A549 (cell line): ENCODE results near the gene HCRTR1. TPM values are rescaled to one million over a fixed set of nuclear protein-coding genes. Genes with fewer than 3 reads are reported as not detected.

Source experiments
- ATAC-seq, 2 experiments: fragments of 200-7000 bp in 1 of 2; fragments of >200 bp in 1 of 2; cut with Nextera tagmentation in 1 of 2; cut with Tn5 transposase in 1 of 2; 3 replicates each; pipeline versions ENCODE4 v1.8.0 to v1.9.1; 2018 to 2020; ENCODE audit warnings: mild to moderate bottlenecking in 1 of 2, moderate library complexity in 1 of 2
- CTCF ChIA-PET: fragments of 300-600 bp; sonication (Branson Sonifier 250); formaldehyde crosslinking; extraction: SDS; loops from one replicate; lab custom pipeline; 2021; ENCODE audit warnings: antibody characterized with exemption, inconsistent platforms; lab: Yijun Ruan, JAX
- POLR2A ChIA-PET: fragments of 350-600 bp; formaldehyde crosslinking; extraction: SDS; loops from one replicate; lab custom pipeline; 2021; ENCODE audit warnings: antibody characterized with exemption, inconsistent platforms; lab: Yijun Ruan, JAX
- DNase-seq, 2 experiments: peaks; one replicate each; pipeline versions ENCODE4 v3.0.0 to v3.0.0-alpha.2; 2011 to 2016; ENCODE audit warnings: low read depth in 1 of 2, low spot score in 1 of 2
- FAIRE-seq: peaks from 2 replicates; lab custom pipeline; 2011; peaks lifted over from hg19 to GRCh38; lab: Jason Lieb, UNC
- H3K27ac ChIP-seq, 2 experiments: fragments of >200 bp; sonication (Bioruptor Twin); formaldehyde crosslinking; 3 replicates each; pipeline ENCODE4 v1.5.1; 2016 to 2017
- H3K4me1 ChIP-seq: fragments of >200 bp; sonication (Bioruptor Twin); formaldehyde crosslinking; 3 replicates; pipeline ENCODE4 v1.6.1; 2016
- H3K4me2 ChIP-seq: fragments of >200 bp; sonication (Bioruptor Twin); formaldehyde crosslinking; 3 replicates; pipeline ENCODE4 v1.6.1; 2016
- H3K4me3 ChIP-seq: fragments of >200 bp; sonication (Bioruptor Twin); formaldehyde crosslinking; 3 replicates; pipeline ENCODE4 v1.5.1; 2016
- H3K9me3 ChIP-seq: fragments of >200 bp; sonication (Bioruptor Twin); formaldehyde crosslinking; 3 replicates; pipeline ENCODE4 v1.6.1; 2016
- BHLHE40 ChIP-seq: IDR thresholded peaks from 2 replicates; pipeline ENCODE4 v1.6.1; 2012; ENCODE audit warnings: low read depth, low read length, inconsistent platforms
- CBX8 ChIP-seq: fragments of 200-600 bp; sonication (generic); IDR thresholded peaks from 2 replicates; pipeline ENCODE4 v1.6.1; 2016
- CTCF ChIP-seq: fragments of >200 bp; sonication (Bioruptor Twin); formaldehyde crosslinking; IDR thresholded peaks from 3 replicates; pipeline ENCODE4 v1.5.1; 2016
- E2F6 ChIP-seq: IDR thresholded peaks from 2 replicates; pipeline ENCODE4 v1.6.1; 2012; ENCODE audit warnings: low read depth, borderline replicate concordance
- EHMT2 ChIP-seq: fragments of 200-600 bp; sonication (generic); IDR thresholded peaks from 2 replicates; pipeline ENCODE4 v1.6.1; 2016; ENCODE audit warnings: antibody characterized with exemption, low read depth, mild to moderate bottlenecking, moderate library complexity
- ELK1 ChIP-seq: fragments of 150-350 bp; IDR thresholded peaks from 2 replicates; pipeline ENCODE4 v1.6.1; 2014; ENCODE audit warnings: low read depth, mild to moderate bottlenecking, low read length
- GATA3 ChIP-seq: IDR thresholded peaks from 2 replicates; pipeline ENCODE4 v1.6.1; 2012; ENCODE audit warnings: borderline replicate concordance
- HOXB5 ChIP-seq: fragments of 250-450 bp; sonication (Bioruptor Pico); IDR thresholded peaks from 2 replicates; pipeline ENCODE4 v1.5.0; 2020; ENCODE audit warnings: mild to moderate bottlenecking, moderate library complexity
- JUN ChIP-seq, 2 experiments: fragments of >200 bp; sonication (Bioruptor Twin); formaldehyde crosslinking; IDR thresholded peaks; 2 replicates in 1 of 2; 3 replicates in 1 of 2; pipeline ENCODE4 v1.6.1; 2016 to 2017
- JUNB ChIP-seq: fragments of >200 bp; sonication (Bioruptor Twin); formaldehyde crosslinking; IDR thresholded peaks from 2 replicates; pipeline ENCODE4 v1.6.1; 2016
- MAFK ChIP-seq: fragments of 450-650 bp; IDR thresholded peaks from 2 replicates; pipeline ENCODE4 v1.6.1; 2014; ENCODE audit not compliant: partially characterized antibody
- MAX ChIP-seq: IDR thresholded peaks from 2 replicates; pipeline ENCODE4 v1.6.1; 2012
- MAZ ChIP-seq: fragments of 150-350 bp; IDR thresholded peaks from 2 replicates; pipeline ENCODE4 v1.6.1; 2014; ENCODE audit warnings: antibody characterized with exemption, low read depth, low read length, borderline replicate concordance
- NPAS2 ChIP-seq: fragments of 250-450 bp; sonication (Bioruptor Pico); IDR thresholded peaks from 2 replicates; pipeline ENCODE4 v1.8.0; 2022; ENCODE audit warnings: mild to moderate bottlenecking, moderate library complexity, borderline replicate concordance
- PHF8 ChIP-seq: fragments of 200-600 bp; sonication (generic); IDR thresholded peaks from 2 replicates; pipeline ENCODE4 v1.6.1; 2016; ENCODE audit warnings: low read depth, mild to moderate bottlenecking, antibody characterized with exemption, moderate library complexity, borderline replicate concordance
- POLR2AphosphoS2 ChIP-seq: conservative IDR thresholded peaks from 2 replicates; pipeline ENCODE4 v1.6.1; 2012; ENCODE audit warnings: low read length, improper control_type of control experiment, inconsistent platforms
- RARB ChIP-seq: fragments of 250-450 bp; sonication (Bioruptor Pico); IDR thresholded peaks from 2 replicates; pipeline ENCODE4 v1.8.0; 2021; ENCODE audit warnings: mild to moderate bottlenecking, moderate library complexity
- RCOR1 ChIP-seq: fragments of 150-350 bp; IDR thresholded peaks from 2 replicates; pipeline ENCODE4 v1.6.1; 2014; ENCODE audit warnings: antibody characterized with exemption, low read length, low read depth
- RNF2 ChIP-seq: fragments of 200-600 bp; sonication (generic); IDR thresholded peaks from 2 replicates; pipeline ENCODE4 v1.6.1; 2016; ENCODE audit warnings: low read depth, mild to moderate bottlenecking, antibody characterized with exemption, moderate library complexity, borderline replicate concordance
- SMC3 ChIP-seq: fragments of >200 bp; sonication (Bioruptor Twin); formaldehyde crosslinking; IDR thresholded peaks from 3 replicates; pipeline ENCODE4 v1.6.1; 2018; ENCODE audit warnings: inconsistent platforms
- SREBF2 ChIP-seq: fragments of 450-650 bp; IDR thresholded peaks from 2 replicates; pipeline ENCODE4 v1.6.1; 2014; ENCODE audit warnings: mild to moderate bottlenecking, moderate library complexity
- USF2 ChIP-seq: fragments of 450-650 bp; IDR thresholded peaks from 2 replicates; pipeline ENCODE4 v1.6.1; 2014; ENCODE audit warnings: antibody characterized with exemption
- ZNF302 ChIP-seq: fragments of 250-450 bp; sonication (Bioruptor Pico); IDR thresholded peaks from 2 replicates; pipeline ENCODE4 v1.9.0; 2021; ENCODE audit warnings: inconsistent platforms, mild to moderate bottlenecking, moderate library complexity
- ZSCAN20 ChIP-seq: fragments of 250-450 bp; sonication (Bioruptor Pico); IDR thresholded peaks from 2 replicates; pipeline ENCODE4 v1.8.0; 2022; ENCODE audit warnings: mild to moderate bottlenecking, moderate library complexity
- WGBS: methylation state at CpG from one replicate; pipeline ENCODE4 v1.1.6; 2017; ENCODE audit errors: missing lambda C conversion rate; 5-methylcytosine and 5-hydroxymethylcytosine counted together
- polyA plus RNA-seq, 4 experiments: library from polyadenylated mRNA; depleted of rRNA in 3 of 4; stranded (reverse); fragments of >200 nt; fragmentation: RNase III in 1 of 4; extraction: RNeasy Plus Mini Kit Qiagen cat#74134 plus additional on column Dnase treatment in 1 of 4; gene quantifications; 2 replicates in 3 of 4; 3 replicates in 1 of 4; pipeline ENCODE4 v1.2.3, GENCODE V29; 2011 to 2017

HCRTR1 gene
- polyA plus RNA-seq, 2 of the 4 experiments (the other 2 are of a cell fraction): not detected

- TF ChIP-seq JUNB: no peak
Observed at GRCh38 chr1:31658721-31659120, 41.2 kb downstream of the HCRTR1 start (continued).

GRCh38 chr1:31659889-31660288 lies 42.4 kb downstream of the HCRTR1 start:
- ChIA-PET POLR2A (no interaction called here), CTCF (interaction anchor here (0.7 to 11.2 kb wide), 4 partner anchors 42 to 129 kb away, joined by 5 to 183 read pairs (median 56); no protein-coding TSS in a partner anchor)
- H3K4me2 ChIP-seq: no peak overlapping the region
- ATAC-seq: no peak
- WGBS: 90% methylated on average over 3 of the region's 3 CpGs
- FAIRE-seq: no peak
- H3K9me3 ChIP-seq: no peaks in the 10 kb centered on the region
- H3K4me1 ChIP-seq: peaks cover 5% of the 10 kb centered on the region; the same call in 2 of the 3 replicates
- H3K27ac ChIP-seq: no peak overlapping the region
- no peak for TF ChIP-seq CTCF
- TF ChIP-seq ZNF302 (CRISPR knock-in tag): no peak
- TF ChIP-seq ELK1: no peak
- TF ChIP-seq BHLHE40: no peak
- TF ChIP-seq HOXB5 (CRISPR knock-in tag): no peak
- TF ChIP-seq CBX8: no peak
- TF ChIP-seq ZSCAN20 (CRISPR knock-in tag): no peak
- no peak for TF ChIP-seq RARB
- no peak for TF ChIP-seq SMC3
- H3K4me3 ChIP-seq: no peak overlapping the region
- no peak for DNase-seq

GRCh38 chr1:31660871-31661455 lies 43.5 kb downstream of the HCRTR1 start:
- Histone ChIP-seq H3K27ac (no peak overlapping the region), H3K4me2 (no peak overlapping the region), H3K4me1 (peaks cover 16% of the 10 kb centered on the region), H3K9me3 (no peaks in the 10 kb centered on the region)
- FAIRE-seq (no peak), ATAC-seq (no peak), DNase-seq (no peak)
- CTCF ChIA-PET: interaction anchor here (0.7 to 11.2 kb wide), 11 partner anchors 10 to 129 kb away, joined by 3 to 183 read pairs (median 4); no protein-coding TSS in a partner anchor
- WGBS: 76% methylated on average over 4 of the region's 4 CpGs
- TF ChIP-seq MAFK: no peak
- TF ChIP-seq RCOR1: no peak
- TF ChIP-seq PHF8: no peak
- no peak for TF ChIP-seq RNF2
- TF ChIP-seq SREBF2: no peak
- TF ChIP-seq GATA3: no peak
- TF ChIP-seq MAX: no peak
- TF ChIP-seq MAZ: no peak
- TF ChIP-seq EHMT2: no peak
- TF ChIP-seq POLR2AphosphoS2: no peak
- no peak for TF ChIP-seq JUN (IDR thresholded peaks at IDR 0.05)
- TF ChIP-seq ELK1: no peak
- no peak for TF ChIP-seq NPAS2 (CRISPR knock-in tag)
- no peak for TF ChIP-seq USF2
- no peak for TF ChIP-seq E2F6
- TF ChIP-seq, all 56 proteins: peak for 0
- POLR2A ChIA-PET: interaction anchor here (0.7 kb wide), 1 partner anchor 99 kb away, joined by 3 read pairs; no protein-coding TSS in a partner anchor
- no peak overlapping the region for H3K4me3 ChIP-seq
